NCI-H1092 (cell line): Measurements from ENCODE around the gene SEMG2.

Experiments used
- DNase-seq: peaks from one replicate; lab custom pipeline; 2025; lab: John Stamatoyannopoulos, UW

The SEMG2 gene

GRCh38 chr20:45229264-45230056 is 8.3 kb downstream of the SEMG2 start:
- no peak for DNase-seq

GRCh38 chr20:45230631-45231030 is 9.5 kb downstream of the SEMG2 start:
- DNase-seq: no peak

- DNase-seq: no peak
These were observed 14.8 kb downstream of the SEMG2 start for GRCh38 chr20:45235995-45236394.

- DNase-seq: no peak
These were observed 17.0 kb downstream of the SEMG2 start for GRCh38 chr20:45238139-45238538.

DNA sequence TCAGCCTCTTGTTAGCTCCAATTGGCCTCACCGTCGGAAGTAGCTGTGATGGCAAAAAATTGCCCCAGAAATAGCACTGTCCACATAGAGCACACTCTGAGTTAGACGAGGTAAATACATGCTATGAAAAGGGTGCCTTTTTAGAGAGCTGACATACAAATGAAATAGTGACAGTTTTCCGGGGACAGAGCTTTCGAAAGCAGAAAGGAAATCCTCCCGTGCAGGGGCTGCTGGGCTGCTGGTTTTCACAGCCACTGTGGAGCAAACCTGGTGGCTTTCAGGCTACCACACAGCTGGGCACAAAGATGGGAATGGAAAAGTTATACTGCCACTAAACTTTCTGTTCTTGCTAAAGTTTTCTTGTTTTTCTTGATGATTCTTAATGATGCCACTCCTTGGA is 24.9 kb downstream of the SEMG2 start:
- DNase-seq: no peak

DNA sequence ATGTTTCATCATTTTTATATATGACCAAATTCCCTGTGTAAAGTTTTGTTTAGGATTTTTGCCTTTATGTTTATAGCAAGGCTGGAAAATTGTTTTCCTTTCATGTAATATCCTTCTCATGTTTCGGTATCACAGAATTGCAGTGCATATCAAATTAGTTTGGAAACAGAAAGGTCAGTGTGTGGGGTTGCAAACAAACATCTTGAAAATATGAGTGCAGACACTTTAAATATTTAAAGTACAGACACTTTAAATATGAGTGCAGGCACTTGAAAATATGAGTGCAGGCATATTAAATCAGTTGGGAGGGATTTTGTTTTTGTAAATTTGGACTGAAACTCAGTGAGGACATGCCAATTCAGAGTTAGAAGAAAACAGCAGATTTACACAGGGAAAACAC is 26.7 kb downstream of the SEMG2 start:
- DNase-seq: no peak

GRCh38 chr20:45248609-45249008 is 27.4 kb downstream of the SEMG2 start:
- DNase-seq: no peak

GRCh38 chr20:45251884-45252560 is 30.8 kb downstream of the SEMG2 start:
- no peak for DNase-seq

DNA sequence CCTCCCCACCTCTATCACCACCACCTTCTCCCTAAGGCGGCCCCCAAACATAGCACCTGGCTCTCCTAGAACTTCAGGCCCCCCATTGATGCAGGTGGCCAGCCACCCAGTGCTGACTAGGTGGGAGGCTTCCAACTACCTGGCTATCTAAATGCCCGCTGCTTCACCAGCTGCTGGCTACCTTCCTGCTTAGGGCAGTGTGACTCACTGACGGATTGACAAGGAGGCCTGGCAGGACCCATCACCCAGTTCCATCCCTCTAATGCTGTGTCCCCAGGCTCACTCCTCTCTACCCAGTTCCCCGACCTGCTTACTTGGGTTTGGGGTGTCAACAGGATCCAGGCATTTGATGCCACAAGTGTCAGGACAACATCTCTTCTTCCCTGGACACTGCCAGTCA is 32.1 kb downstream of the SEMG2 start:
- no peak for DNase-seq

- DNase-seq: no peak
These were observed 33.5 kb downstream of the SEMG2 start, which contains the start of gene SLPI for GRCh38 chr20:45254383-45255262. Gene SLPI, minus strand, starts transcription at chr20:45254564. Its CDS starts 21 bp downstream, at chr20:45254543.

DNA sequence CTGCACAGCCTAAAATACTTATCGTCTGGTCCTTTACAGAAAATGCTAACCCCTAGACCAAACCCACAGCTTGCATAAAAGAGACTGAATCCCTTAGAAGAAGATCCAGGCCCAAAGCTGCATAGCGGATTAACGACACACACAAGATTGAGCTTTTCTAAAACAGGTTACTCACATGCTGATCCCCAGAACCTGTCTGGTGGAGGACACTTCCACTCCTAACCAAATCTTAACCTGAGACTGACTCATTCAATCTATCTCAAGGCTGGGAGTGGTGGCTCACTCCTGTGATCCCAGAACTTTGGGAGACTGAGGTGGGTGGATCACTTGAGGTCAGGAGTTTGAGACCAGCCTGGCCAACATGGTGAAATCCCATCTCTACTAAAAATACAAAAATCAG is 36.0 kb downstream of the SEMG2 start:
- DNase-seq: no peak

- DNase-seq: no peak
These were observed 36.5 kb downstream of the SEMG2 start for GRCh38 chr20:45257711-45258110.

GRCh38 chr20:45258259-45258658 is 37.1 kb downstream of the SEMG2 start:
- no peak for DNase-seq

DNA sequence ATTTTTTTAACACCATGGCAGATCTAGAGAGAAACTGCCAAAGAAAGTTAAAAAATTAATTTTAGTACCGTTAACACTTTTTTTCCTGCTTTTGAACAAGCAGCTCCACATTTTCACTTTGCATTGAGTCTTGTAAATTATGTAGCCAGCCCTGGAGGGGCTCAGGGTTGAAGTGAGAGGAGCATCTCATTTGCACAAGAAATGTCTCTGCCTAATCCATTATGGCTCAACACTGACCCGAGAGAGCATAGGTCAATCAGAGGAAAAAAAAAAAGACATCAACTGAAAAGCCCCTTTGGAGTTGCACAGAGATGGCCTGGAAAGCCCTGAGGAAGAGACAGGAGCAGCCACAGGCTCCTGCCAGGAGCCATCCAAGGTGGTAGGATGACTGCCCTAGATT is 37.5 kb downstream of the SEMG2 start:
- DNase-seq: no peak

- DNase-seq: no peak
These were observed 42.5 kb downstream of the SEMG2 start for GRCh38 chr20:45263556-45264266.

- no peak for DNase-seq
These were observed 45.8 kb downstream of the SEMG2 start for GRCh38 chr20:45266977-45267376.

- DNase-seq: no peak
These were observed 47.4 kb downstream of the SEMG2 start for GRCh38 chr20:45268531-45268930.

- no peak for DNase-seq
These were observed 47.9 kb downstream of the SEMG2 start for GRCh38 chr20:45269056-45269455.

GRCh38 chr20:45269754-45270270 is 48.6 kb downstream of the SEMG2 start:
- DNase-seq: no peak
